GM19455 (cell line): ENCODE measurements around the gene TAF3.
"Not testable (repeated sequence)": the region's sequence is repeated elsewhere in the genome, so short reads cannot be mapped to it uniquely, and the experiment has no call there.

Source experiments
- ATAC-seq: cut with Tn5 transposase; IDR thresholded peaks from one replicate; pipeline ENCODE4 v1.9.1; 2021; ENCODE audit not compliant: unreplicated experiment

The TAF3 gene, protein sequence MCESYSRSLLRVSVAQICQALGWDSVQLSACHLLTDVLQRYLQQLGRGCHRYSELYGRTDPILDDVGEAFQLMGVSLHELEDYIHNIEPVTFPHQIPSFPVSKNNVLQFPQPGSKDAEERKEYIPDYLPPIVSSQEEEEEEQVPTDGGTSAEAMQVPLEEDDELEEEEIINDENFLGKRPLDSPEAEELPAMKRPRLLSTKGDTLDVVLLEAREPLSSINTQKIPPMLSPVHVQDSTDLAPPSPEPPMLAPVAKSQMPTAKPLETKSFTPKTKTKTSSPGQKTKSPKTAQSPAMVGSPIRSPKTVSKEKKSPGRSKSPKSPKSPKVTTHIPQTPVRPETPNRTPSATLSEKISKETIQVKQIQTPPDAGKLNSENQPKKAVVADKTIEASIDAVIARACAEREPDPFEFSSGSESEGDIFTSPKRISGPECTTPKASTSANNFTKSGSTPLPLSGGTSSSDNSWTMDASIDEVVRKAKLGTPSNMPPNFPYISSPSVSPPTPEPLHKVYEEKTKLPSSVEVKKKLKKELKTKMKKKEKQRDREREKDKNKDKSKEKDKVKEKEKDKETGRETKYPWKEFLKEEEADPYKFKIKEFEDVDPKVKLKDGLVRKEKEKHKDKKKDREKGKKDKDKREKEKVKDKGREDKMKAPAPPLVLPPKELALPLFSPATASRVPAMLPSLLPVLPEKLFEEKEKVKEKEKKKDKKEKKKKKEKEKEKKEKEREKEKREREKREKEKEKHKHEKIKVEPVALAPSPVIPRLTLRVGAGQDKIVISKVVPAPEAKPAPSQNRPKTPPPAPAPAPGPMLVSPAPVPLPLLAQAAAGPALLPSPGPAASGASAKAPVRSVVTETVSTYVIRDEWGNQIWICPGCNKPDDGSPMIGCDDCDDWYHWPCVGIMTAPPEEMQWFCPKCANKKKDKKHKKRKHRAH

DNA sequence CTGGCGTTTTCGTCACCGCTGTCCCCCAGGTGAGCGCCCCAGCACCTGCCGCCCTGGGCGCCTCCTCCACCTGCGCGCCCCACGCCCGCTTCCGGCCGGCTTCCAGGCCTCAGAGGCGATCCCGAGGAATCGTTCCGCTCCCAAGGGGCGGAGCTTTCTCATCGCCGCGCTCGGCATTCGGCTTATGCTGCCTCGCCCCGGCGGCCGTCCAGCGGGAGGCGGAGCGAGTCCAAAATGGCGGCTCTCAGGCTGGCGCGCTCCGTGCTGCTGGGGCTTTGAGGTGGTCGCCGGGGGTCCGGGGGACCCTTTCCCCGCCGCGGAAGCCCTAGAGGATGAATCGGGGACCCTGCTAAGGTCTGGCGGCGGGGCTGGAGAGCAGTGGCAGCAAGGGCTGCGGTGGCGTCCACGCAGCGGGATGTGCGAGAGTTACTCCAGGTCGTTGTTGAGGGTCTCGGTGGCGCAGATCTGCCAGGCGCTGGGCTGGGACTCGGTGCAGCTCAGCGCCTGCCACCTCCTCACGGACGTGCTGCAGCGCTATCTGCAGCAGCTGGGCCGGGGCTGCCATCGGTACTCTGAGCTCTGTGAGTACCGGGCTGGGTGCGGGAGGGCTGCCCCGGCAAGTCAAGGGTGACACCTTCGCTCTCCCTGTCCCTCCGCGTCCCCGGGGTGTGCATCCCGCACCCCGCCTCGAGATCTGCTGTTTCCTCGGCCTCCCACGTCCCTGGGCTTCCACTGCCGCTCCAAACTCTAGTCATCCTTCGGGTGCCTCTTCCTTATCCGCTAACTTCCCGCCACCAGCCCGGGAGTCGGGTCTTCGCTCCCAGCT, at the start of gene TAF3:
Gene TAF3, plus strand, starts transcription at position 211 of the 826 bp plus-strand sequence. Its CDS starts 205 bp downstream, at position 416.
- ATAC-seq: peak; percentile 87

DNA sequence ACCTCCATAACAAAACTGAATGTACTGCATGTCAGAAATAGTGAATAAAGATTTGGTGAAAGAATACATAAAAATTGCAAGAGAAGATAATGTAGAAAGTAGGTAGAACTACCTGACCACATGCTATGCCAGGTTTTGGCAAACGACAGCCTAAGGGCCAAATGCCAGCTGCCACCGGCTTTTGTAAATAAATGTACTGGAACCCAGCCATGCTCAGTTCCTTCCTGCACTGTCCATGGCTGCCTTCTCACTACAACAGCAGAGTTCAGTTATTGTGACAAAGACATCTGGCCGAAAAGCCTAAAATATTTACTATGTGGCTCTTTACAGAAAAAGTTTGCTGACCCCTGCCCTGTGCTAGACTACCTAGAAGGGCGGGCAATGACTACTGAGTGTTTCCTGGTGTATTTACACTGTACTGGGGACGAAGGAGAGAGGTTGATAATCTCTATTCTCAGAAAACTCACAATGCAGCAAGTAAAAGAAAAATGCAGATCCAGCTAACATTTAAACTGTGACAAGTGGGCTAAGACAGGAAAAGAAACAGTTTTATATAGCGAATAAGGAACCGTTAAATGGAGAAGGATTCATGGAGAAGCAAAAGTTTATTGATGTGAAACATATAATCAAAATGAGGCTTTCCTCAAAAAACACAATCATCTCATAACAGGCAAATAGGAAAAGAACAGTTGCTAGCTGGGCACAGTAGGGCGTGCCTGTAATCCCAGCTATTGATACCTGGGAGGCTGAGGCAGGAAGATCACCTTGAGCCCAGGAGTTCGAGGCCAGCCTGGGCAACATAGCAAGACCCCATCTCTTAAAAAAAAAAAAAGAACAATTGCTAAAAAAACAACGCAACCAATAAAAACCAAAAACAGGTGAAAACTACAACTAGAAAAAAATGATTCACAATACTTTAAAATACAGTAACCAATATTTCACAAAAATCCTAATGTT, 44.2 kb upstream of the TAF3 start:
- ATAC-seq: no peak

DNA sequence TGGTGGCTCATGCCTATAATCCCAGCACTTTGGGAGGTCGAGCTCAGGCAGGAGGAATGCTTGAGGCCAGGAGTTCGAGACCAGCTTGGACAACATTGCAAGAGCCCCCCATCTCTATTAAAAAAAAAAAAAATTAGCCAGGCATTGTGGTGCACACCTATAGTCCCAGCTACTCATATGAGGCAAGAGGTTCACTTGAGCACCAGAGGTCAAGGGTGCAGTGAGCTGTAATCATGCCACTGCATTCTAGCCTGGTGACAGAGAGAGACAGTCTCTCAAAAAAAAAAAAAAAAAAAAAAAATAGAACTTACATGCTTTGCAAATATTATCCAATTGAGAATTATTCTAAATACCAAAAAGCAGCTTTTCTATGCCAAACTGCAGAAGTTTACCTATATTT, 41.5 kb upstream of the TAF3 start:
- ATAC-seq: no peak

DNA sequence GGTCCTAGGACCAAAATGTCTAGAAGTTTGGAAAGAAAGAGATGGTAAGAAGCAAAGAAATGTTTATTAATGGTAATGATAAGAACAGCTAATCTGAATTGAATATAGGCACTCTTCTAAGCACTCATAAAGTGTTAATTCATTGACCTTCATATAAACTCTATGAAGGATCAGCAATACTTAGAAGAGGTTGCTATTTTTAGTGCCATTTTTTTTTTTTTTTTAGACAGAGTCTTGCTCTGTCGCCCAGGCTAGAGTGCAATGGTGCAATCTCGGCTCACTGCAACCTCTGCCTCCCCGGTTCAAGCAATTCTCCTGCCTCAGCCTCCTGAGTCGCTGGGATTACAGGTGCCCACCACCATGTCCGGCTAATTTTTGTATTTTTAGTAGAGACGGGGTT, 36.1 kb upstream of the TAF3 start:
- ATAC-seq: not testable (repeated sequence)

DNA sequence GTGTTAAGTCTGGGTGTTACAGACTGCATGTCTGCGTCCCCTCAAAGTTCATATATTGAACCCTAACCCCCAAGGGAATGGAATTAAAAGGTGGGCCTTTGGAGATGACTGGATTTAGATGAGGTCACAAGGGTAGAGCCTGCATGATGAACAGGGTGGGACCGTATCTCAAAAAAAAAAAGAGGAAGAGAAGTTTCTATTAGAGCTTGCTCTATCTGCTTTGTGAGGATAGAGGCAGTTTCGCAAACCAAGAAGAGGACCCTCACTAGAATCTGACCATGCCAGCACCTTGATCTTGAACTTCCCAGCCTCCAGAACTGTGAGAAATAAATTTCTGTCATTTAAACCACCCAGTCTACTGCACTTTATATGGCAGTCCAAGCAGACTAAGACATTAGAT, 31.9 kb upstream of the TAF3 start:
- ATAC-seq: no peak

DNA sequence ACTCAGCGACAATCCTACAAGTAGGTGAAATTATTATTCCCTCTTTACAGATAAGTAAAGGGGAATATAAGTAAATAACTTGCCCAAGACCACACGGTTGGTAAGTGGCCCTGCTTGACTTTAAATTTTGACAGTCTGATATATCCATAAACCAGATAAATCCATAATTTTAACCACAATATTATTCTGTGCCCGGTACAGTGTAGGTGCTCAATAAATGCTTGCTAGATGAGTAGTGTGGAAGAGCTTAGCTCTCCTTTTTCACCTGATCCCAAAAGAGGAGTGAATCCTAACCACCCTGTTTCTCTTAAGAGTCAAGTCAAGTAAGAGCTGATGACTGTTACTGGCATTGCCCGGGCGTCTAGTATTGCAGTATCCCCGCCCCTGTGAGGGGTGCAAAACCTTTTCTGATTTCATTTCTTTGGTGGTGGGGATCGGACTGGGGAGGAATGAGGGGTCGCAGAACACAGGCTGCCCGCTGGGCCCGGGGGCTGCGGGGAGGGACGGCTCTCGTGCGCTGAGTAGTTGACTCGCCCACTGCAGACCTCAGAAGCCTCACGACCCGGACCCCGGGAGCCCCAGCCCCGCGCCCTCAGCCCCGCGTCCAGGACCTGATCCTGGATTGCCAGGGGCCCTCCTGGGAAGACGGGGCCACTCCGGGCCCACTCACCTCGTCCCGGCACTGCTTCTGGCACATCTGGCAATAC, 31.0 kb upstream of the TAF3 start:
- peak; percentile 21 for ATAC-seq

DNA sequence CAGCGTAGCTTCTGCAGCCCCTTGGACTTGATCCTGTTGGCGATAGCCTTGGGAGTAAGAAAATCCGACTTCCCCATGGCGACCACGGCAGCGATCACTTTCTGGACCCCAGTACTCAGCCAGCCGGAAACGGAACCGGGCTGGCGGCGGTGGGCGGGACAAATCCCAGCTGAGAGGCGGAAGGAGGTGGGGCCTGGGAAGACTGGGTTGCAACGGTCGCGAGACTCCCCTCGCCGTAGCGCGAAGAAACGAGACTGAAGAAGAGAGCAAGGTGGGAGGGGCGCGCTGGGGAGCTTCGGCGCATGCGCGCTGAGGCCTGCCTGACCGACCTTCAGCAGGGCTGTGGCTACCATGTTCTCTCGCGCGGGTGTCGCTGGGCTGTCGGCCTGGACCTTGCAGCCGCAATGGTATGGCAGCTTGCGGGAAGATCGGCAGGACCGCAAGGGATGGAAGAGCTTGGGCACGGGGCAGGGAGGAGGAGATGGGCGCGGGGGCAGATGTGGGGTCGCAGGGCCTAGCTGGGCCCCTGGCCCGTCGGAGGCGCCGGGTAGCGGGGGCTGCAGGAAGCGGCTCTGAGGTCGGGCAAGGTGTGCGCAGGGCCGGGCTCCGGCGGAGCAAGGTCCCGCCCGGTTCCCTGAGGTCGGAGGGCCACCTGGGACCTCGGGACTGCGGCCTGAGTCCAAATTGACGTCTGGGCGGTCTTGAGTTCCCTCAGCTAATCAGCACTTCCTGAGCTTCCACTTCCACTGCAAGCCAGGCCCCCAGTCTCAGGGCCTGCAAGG, 30.3 kb upstream of the TAF3 start, which contains the start of the genes ATP5F1C and KIN:
Gene ATP5F1C, plus strand, starts transcription at position 321 of the 782 bp plus-strand sequence. Its CDS starts 31 bp downstream, at position 352.
Gene KIN, minus strand, starts transcription at position 137 of the 782 bp plus-strand sequence. Its CDS starts 60 bp downstream, at position 77.
- ATAC-seq: peak; percentile 90

DNA sequence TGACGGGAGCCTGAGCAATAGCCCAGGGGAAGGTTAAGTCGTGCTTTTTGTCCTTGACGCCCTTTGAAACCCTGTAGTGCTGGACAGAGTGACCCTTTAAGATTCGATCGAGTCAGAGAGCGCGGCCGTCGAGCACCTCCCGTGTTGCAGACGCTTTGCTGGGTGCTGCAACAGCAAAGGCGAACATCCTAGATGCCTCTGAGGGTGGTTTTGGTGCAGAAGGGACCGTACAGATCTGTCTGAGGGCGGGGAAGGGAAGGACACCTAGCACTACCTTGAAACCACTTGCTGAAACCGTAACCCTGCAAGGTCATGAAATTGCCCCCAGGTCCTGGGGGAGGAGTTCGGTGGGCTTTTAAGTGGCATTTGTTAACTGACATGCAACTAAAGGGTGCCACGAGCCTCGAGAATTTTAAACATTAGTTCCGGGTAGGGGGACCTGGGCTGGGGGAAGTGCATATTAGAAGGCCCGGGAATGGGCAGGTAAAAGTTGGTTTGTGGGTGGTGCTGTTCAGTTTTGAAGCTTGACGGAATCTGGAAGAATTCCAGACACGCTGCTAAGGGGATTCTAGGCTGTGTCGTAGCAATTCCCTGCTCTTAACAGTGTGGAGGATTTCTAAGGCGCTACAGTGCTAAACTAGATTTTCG, 29.5 kb upstream of the TAF3 start:
- ATAC-seq: peak; percentile 32

DNA sequence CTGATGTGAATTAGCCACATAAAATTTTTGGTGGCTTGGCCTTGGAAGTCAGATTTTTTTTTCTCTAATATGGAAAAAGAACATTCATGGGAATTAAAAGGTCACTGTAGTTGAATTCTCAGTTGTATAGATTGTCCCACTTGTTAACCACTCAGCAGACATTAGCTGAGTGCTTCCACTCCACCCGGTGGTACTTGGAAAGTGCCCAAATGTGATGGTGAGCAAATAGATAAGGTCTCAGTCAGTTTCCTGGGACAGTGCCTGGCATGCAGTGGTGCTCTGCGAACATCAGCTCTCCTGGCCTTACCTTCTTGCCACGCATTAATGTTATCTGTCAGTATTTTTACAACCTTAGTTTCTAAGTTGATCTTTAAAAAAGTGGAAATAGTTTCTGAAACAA, 28.9 kb upstream of the TAF3 start:
- no peak for ATAC-seq

DNA sequence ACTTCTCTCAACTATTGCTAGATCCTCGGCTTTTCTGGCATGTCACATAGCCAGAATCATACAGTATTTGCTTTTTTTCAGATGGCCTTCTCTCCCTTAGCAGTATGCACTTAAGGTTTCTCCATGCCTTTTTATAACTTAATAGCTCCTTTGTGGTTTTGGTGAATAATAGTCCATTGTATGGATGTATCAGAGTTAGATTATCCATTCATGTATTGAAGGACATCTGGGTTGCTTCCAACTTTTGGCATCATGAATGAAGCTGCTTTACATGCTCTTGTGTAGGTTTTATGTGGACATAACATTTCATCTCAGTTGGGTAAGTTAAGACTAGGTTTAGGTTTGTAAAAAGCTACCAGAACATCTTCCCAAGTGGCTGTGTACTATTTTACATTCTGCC, 25.8 kb upstream of the TAF3 start:
- ATAC-seq: no peak

DNA sequence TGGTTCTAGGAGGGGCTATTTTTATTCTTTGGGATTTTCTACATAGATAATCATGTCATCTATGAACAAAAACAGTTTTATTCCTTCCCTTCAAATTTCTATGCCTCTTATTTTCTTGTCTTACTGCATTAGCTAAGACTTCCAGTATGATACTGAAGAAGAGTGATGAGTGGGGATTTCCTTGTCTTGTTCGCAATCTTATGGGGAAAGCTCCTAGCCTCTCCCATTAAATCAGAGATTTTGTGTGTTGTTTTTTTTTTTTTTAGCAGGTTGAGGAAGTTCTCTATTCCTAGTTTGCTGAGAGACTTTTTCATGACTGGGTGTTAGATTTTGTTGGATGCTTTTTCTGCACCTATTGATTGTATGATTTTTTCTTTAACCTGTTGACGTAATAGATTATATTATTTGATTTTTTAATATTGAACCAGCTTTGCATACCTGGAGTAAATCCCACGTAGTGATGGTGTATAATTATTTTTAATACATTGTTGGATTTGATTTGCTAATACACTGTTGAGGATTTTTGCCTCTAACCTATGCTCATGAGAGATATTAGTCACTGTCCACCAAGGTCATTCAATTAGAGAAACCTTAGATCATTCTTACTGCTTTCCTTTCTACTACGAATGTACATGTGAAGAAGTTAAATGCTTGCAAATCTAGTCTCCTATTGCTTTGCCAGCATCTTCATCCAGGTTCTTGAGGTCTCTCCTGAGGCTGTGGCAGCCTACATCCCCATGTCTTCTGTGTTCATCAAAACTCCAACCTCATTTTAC, 23.9 kb upstream of the TAF3 start:
- no peak for ATAC-seq

DNA sequence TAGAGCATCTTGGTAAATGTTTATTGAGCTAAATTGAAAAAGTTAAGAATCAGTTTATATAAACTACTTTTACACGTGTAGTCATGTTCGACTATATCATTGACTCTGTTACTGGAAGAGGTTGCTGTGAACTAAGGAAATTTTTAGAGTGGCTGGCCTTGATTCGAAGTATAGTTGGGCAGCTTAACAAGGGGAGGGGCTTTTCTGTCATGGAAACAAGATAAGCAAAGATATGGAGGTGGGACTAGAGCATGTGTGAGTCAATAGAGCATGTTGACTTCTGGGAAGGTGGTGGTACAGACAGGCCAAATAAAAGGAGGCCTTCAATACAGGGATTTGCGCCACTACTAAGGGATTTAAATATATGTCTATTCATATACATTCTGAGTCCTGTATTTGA, 22.7 kb upstream of the TAF3 start:
- no peak for ATAC-seq

DNA sequence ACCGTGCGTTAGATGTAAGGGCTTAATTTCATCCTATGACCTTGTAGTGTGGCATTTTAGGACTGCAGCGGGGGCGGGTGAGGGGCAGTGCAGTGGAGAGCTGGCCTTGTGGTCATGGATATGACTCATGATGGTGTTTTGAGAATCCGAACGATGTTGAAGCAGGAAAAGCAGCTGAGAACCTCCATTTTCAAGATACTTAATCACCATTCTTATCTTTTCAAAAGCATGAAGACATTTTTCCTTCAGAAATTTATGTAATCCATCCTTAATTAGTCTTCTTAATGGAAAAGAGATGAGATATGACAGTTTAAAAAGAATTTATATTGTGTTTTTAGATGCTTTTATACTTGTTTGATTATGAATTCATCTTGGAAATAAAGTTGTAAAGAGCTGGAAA, 20.7 kb upstream of the TAF3 start:
- no peak for ATAC-seq

DNA sequence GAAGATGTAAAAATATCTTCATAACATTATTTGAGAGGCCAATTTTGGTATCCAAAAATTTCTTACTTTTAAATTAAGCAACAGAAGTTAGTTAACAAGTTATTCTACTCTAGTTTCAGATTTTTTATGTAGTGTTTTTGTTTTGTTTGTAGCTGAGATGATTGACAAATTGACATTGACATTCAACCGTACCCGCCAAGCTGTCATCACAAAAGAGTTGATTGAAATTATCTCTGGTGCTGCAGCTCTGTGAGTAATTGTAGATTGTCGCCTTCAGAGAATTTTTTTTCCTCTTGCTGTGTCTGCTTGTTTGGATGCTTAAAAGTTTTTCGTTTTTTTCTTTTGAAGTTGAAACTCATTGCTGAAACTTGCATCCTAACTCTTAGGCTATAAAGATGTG, 15.7 kb upstream of the TAF3 start:
- no peak for ATAC-seq

DNA sequence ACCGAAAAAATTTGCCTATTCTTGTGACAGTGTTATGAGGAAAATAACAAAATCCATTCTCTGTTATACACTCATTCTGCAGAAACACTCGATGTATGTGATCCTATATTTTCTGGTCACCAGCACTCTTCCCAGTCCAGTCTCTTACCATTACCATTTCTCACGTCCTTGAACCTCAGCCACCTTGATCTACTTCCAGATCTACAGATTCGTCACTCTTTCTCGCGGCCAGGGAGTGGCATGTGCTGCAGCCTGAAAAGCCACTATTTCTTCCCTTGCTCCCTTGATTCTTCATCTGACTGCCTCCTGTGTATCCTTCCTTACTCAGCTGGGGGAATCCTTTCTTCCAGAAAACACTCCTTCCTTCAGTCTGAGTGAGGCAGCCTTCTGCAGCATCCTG, 14.1 kb upstream of the TAF3 start:
- no peak for ATAC-seq

DNA sequence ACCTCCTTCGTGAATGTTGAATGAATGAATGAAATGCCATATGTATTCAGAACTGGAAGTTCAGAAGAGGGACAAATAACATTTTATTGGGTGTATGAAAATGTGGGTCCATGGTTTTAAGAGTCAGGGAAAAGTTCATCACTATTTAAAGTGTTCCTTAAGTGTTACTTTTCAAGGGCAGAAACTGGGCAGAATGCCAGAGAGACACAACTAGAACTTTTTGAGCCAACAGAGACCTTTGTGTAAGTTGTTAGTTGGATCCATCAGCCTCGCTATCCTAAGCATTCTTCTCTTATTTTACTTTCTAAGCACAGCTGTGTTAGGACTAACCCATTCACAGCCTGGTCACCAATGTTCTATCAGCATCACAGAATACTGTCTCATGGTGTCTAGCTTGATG, 13.6 kb upstream of the TAF3 start:
- ATAC-seq: no peak

DNA sequence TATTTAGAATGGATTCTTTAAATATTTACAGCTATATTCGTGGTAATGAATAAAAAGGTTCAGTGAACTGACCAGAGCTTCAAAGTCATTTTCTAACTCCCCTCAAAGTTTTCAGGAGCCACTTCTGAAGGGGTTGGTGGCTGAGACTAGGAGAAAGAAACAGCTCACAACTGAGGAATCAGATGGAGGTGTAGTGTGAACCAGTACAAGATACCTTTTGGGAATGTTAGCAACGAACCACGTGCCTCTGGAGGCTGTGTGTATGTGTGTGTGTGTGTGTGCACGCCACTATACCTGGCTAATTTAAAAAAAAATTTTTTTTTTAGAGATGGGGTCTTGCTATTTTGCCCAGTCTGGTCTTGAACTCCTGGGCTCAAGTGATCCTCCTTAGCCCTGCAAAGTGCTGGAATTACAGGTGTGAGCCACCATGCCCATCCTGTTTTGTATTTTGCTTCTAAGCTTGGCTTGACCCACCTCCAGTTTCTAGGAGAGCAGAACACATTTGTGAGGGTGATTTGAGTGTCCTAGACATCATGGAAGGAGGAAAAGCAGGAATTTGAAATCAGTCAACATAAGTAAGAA, 9.5 kb upstream of the TAF3 start:
- ATAC-seq: no peak
